ENCODE measurements around the gene NUDT4. TPM values are rescaled to one million over a fixed set of nuclear protein-coding genes. Genes with fewer than 3 reads are reported as not detected.

Gene NUDT4
- total RNA-seq, 1 donor from 2014 or later = 60.2 TPM

GRCh38 chr12:93387780-93388179 lies 10.1 kb downstream of the NUDT4 start:
- H3K4me1 ChIP-seq (ENCODE audit: insufficient read depth, low read length) = peaks cover 20% of the 10 kb centered on the region
- Mint-ChIP-seq H3K9me3 (ENCODE audit: unreplicated experiment) (no peaks in the 10 kb centered on the region), H3K27ac (ENCODE audit: unreplicated experiment) (no peak overlapping the region), H3K4me3 (ENCODE audit: unreplicated experiment) (no peak overlapping the region), H3K36me3 (ENCODE audit: low read depth, unreplicated experiment) (peaks cover 2% of the 10 kb centered on the region), H3K27me3 (ENCODE audit: low read depth, unreplicated experiment) (no peaks in the 10 kb centered on the region), H3K4me1 (ENCODE audit: low read depth, unreplicated experiment) (peaks cover 13% of the 10 kb centered on the region)
- H3K9ac ChIP-seq (ENCODE audit: low read length) = peak overlapping the region; percentile 19
- no peak overlapping the region for H3K4me3 ChIP-seq (ENCODE audit: insufficient read depth, low read depth, low read length)
- H3K36me3 ChIP-seq (ENCODE audit: insufficient read depth, low read length) = peaks cover 3% of the 10 kb centered on the region
- H3K27me3 ChIP-seq (ENCODE audit: insufficient read depth, low read length) = no peaks in the 10 kb centered on the region
- H3K9me3 ChIP-seq (ENCODE audit: insufficient read depth, low read depth, low read length) = no peaks in the 10 kb centered on the region
- FAIRE-seq (no peak), DNase-seq (ENCODE audit: low read depth) (peak; percentile 77)
- H3K27ac ChIP-seq (ENCODE audit: low read depth, low read length) = peak overlapping the region; percentile 49
- no peak for TF ChIP-seq EZH2 (IDR thresholded peaks at IDR 0.05; ENCODE audit: insufficient read depth, low read length)
- no peak for TF ChIP-seq CTCF (IDR thresholded peaks at IDR 0.05; ENCODE audit: insufficient read depth, low read depth, low read length)
- H3K79me2 ChIP-seq (ENCODE audit: insufficient read depth, low read length) = peaks cover 95% of the 10 kb centered on the region
- peaks cover 83% of the 10 kb centered on the region for H4K20me1 ChIP-seq (ENCODE audit: insufficient read depth, low read length)
- peak overlapping the region; percentile 46 for H3K4me2 ChIP-seq (ENCODE audit: low read length)
- no peak overlapping the region for H2AFZ ChIP-seq (ENCODE audit: low read depth, low read length)

GRCh38 chr12:93390031-93390430 lies 12.3 kb downstream of the NUDT4 start:
- H3K9me3 Mint-ChIP-seq (ENCODE audit: unreplicated experiment) = no peaks in the 10 kb centered on the region
- no peaks in the 10 kb centered on the region for H3K27me3 ChIP-seq (ENCODE audit: insufficient read depth, low read length)
- peaks cover 6% of the 10 kb centered on the region for H3K36me3 ChIP-seq (ENCODE audit: insufficient read depth, low read length)
- no peaks in the 10 kb centered on the region for H3K9me3 ChIP-seq (ENCODE audit: insufficient read depth, low read depth, low read length)
- TF ChIP-seq EZH2 (IDR thresholded peaks at IDR 0.05; ENCODE audit: insufficient read depth, low read length) (no peak), CTCF (IDR thresholded peaks at IDR 0.05; ENCODE audit: insufficient read depth, low read depth, low read length) (no peak)
- peaks cover 92% of the 10 kb centered on the region for H3K79me2 ChIP-seq (ENCODE audit: insufficient read depth, low read length)
- no peak overlapping the region for H3K4me3 ChIP-seq (ENCODE audit: insufficient read depth, low read depth, low read length)
- no peaks in the 10 kb centered on the region for H3K27me3 Mint-ChIP-seq (ENCODE audit: low read depth, unreplicated experiment)
- no peak for FAIRE-seq
- peaks cover 20% of the 10 kb centered on the region for H3K4me1 ChIP-seq (ENCODE audit: insufficient read depth, low read length)
- peaks cover 76% of the 10 kb centered on the region for H4K20me1 ChIP-seq (ENCODE audit: insufficient read depth, low read length)
- DNase-seq (ENCODE audit: low read depth) = no peak
- H3K4me1 Mint-ChIP-seq (ENCODE audit: low read depth, unreplicated experiment) = peaks cover 13% of the 10 kb centered on the region
- H3K4me3 Mint-ChIP-seq (ENCODE audit: unreplicated experiment) = peak overlapping the region; percentile 54
- no peak overlapping the region for H3K27ac ChIP-seq (ENCODE audit: low read depth, low read length)
- H2AFZ ChIP-seq (ENCODE audit: low read depth, low read length) = no peak overlapping the region
- peaks cover 2% of the 10 kb centered on the region for H3K36me3 Mint-ChIP-seq (ENCODE audit: low read depth, unreplicated experiment)
- H3K4me2 ChIP-seq (ENCODE audit: low read length) = no peak overlapping the region
- no peak overlapping the region for H3K9ac ChIP-seq (ENCODE audit: low read length)
- H3K27ac Mint-ChIP-seq (ENCODE audit: unreplicated experiment) = no peak overlapping the region

- Mint-ChIP-seq H3K4me3 (ENCODE audit: unreplicated experiment) (no peak overlapping the region), H3K4me1 (ENCODE audit: low read depth, unreplicated experiment) (peaks cover 13% of the 10 kb centered on the region), H3K9me3 (ENCODE audit: unreplicated experiment) (no peaks in the 10 kb centered on the region), H3K27ac (ENCODE audit: unreplicated experiment) (peak overlapping the region; percentile 12), H3K36me3 (ENCODE audit: low read depth, unreplicated experiment) (no peaks in the 10 kb centered on the region), H3K27me3 (ENCODE audit: low read depth, unreplicated experiment) (no peaks in the 10 kb centered on the region)
- H3K27ac ChIP-seq (ENCODE audit: low read depth, low read length) = no peak overlapping the region
- H2AFZ ChIP-seq (ENCODE audit: low read depth, low read length) = no peak overlapping the region
- no peak for TF ChIP-seq CTCF (IDR thresholded peaks at IDR 0.05; ENCODE audit: insufficient read depth, low read depth, low read length)
- no peak for TF ChIP-seq EZH2 (IDR thresholded peaks at IDR 0.05; ENCODE audit: insufficient read depth, low read length)
- no peak overlapping the region for H3K4me3 ChIP-seq (ENCODE audit: insufficient read depth, low read depth, low read length)
- peaks cover 20% of the 10 kb centered on the region for H3K4me1 ChIP-seq (ENCODE audit: insufficient read depth, low read length)
- H4K20me1 ChIP-seq (ENCODE audit: insufficient read depth, low read length) = peaks cover 70% of the 10 kb centered on the region
- no peak overlapping the region for H3K9ac ChIP-seq (ENCODE audit: low read length)
- FAIRE-seq (no peak), DNase-seq (ENCODE audit: low read depth) (no peak)
- no peaks in the 10 kb centered on the region for H3K9me3 ChIP-seq (ENCODE audit: insufficient read depth, low read depth, low read length)
- H3K36me3 ChIP-seq (ENCODE audit: insufficient read depth, low read length) = peaks cover 4% of the 10 kb centered on the region
- H3K79me2 ChIP-seq (ENCODE audit: insufficient read depth, low read length) = peaks cover 92% of the 10 kb centered on the region
- H3K4me2 ChIP-seq (ENCODE audit: low read length) = no peak overlapping the region
- no peaks in the 10 kb centered on the region for H3K27me3 ChIP-seq (ENCODE audit: insufficient read depth, low read length)
Measured at GRCh38 chr12:93390549-93391297, 13.0 kb downstream of the NUDT4 start.

Measured in astrocyte (in vitro differentiated cells and primary cell).